CD14-positive monocyte (primary cell): Measurements from ENCODE around the gene SNX30. TPM values are rescaled to one million over a fixed set of nuclear protein-coding genes. Genes with fewer than 3 reads are reported as not detected.

ENCODE experiments used
- DNase-seq, 3 donors: peaks; one replicate each; pipeline ENCODE4 v3.0.0-alpha.2; 2011 to 2022
- H2AFZ ChIP-seq: 2 replicates; pipeline ENCODE4 v1.6.0; 2012; ENCODE audit warnings: mild to moderate bottlenecking, low read depth, low read length, inconsistent platforms; ENCODE audit not compliant: insufficient read depth, poor library complexity, severe bottlenecking
- H3K27ac ChIP-seq, 2 donors: 1 replicate in 1 of 2; 2 replicates in 1 of 2; pipeline ENCODE4 v1.5.1; 2012 to 2013; ENCODE audit warnings: low read length in 2 of 2, control low read depth in 1 of 2, inconsistent platforms in 1 of 2, low read depth in 1 of 2, mild to moderate bottlenecking in 1 of 2
- H3K27me3 ChIP-seq, 2 donors: one replicate each; pipeline versions ENCODE4 v1.6.0 to v1.6.1; 2011 to 2013; ENCODE audit warnings: low read length in 2 of 2; ENCODE audit not compliant: control insufficient read depth in 2 of 2, insufficient read depth in 2 of 2
- H3K36me3 ChIP-seq, 2 donors: replicated peaks in 1 of 2; 1 replicate in 1 of 2; 2 replicates in 1 of 2; pipeline versions ENCODE4 v1.5.1 to v1.6.1; 2012 to 2013; ENCODE audit warnings: low read length in 2 of 2, control low read depth in 1 of 2, inconsistent platforms in 1 of 2, mild to moderate bottlenecking in 1 of 2; ENCODE audit not compliant: insufficient read depth in 2 of 2, control insufficient read depth in 1 of 2
- H3K4me1 ChIP-seq, 2 donors: 1 replicate in 1 of 2; 2 replicates in 1 of 2; pipeline versions ENCODE4 v1.5.1 to v1.6.1; 2012 to 2013; ENCODE audit warnings: low read length in 2 of 2, control low read depth in 1 of 2, inconsistent platforms in 1 of 2, mild to moderate bottlenecking in 1 of 2, moderate library complexity in 1 of 2; ENCODE audit not compliant: insufficient read depth in 2 of 2, control insufficient read depth in 1 of 2
- H3K4me2 ChIP-seq: replicated peaks from 2 replicates; pipeline ENCODE3; 2012; ENCODE audit warnings: low read length, moderate library complexity, mild to moderate bottlenecking; ENCODE audit not compliant: poor library complexity, severe bottlenecking; ENCODE audit errors: extremely low read depth
- H3K4me3 ChIP-seq, 3 experiments: fragments of 200-600 bp in 1 of 3; sonication (generic) in 1 of 3; replicated peaks in 1 of 3; 1 replicate in 2 of 3; 2 replicates in 1 of 3; pipeline ENCODE4 v1.5.1; 2011 to 2013; ENCODE audit warnings: low read length in 3 of 3, mild to moderate bottlenecking in 3 of 3, control low read depth in 2 of 3, low read depth in 2 of 3, inconsistent platforms in 1 of 3, moderate library complexity in 1 of 3
- H3K79me2 ChIP-seq: 2 replicates; pipeline ENCODE4 v1.6.0; 2012; ENCODE audit warnings: mild to moderate bottlenecking, control low read depth, inconsistent platforms, low read length, moderate library complexity; ENCODE audit not compliant: insufficient read depth
- H3K9ac ChIP-seq: 2 replicates; pipeline ENCODE4 v1.6.0; 2017; ENCODE audit warnings: low read length, mild to moderate bottlenecking; ENCODE audit not compliant: insufficient read depth, poor library complexity, severe bottlenecking
- H3K9me3 ChIP-seq, 2 donors: replicated peaks in 1 of 2; 1 replicate in 1 of 2; 2 replicates in 1 of 2; pipeline versions ENCODE4 v1.5.1 to v1.6.1; 2012 to 2013; ENCODE audit warnings: low read length in 2 of 2, control low read depth in 1 of 2; ENCODE audit not compliant: control insufficient read depth in 1 of 2, insufficient read depth in 1 of 2
- H4K20me1 ChIP-seq: 2 replicates; pipeline ENCODE4 v1.6.0; 2012; ENCODE audit warnings: mild to moderate bottlenecking, low read length, control low read depth, moderate library complexity; ENCODE audit not compliant: insufficient read depth
- H3K27ac Mint-ChIP-seq, 7 donors: one replicate each; pipeline ENCODE4 v1.8.0; 2020; ENCODE audit warnings: mild to moderate bottlenecking in 7 of 7, mixed read lengths in 7 of 7, moderate library complexity in 6 of 7, inconsistent platforms in 2 of 7
- H3K27me3 Mint-ChIP-seq, 3 donors: one replicate each; pipeline ENCODE4 v1.8.0; 2021 to 2022; ENCODE audit warnings: low read depth in 3 of 3, mild to moderate bottlenecking in 3 of 3, mixed read lengths in 3 of 3, moderate library complexity in 3 of 3, inconsistent platforms in 1 of 3
- H3K36me3 Mint-ChIP-seq, 2 donors: one replicate each; pipeline ENCODE4 v1.8.0; 2020; ENCODE audit warnings: mixed read lengths in 2 of 2, inconsistent platforms in 1 of 2, mild to moderate bottlenecking in 1 of 2
- H3K4me1 Mint-ChIP-seq: one replicate; pipeline ENCODE4 v1.8.0; 2020; ENCODE audit warnings: mild to moderate bottlenecking, mixed read lengths
- H3K4me3 Mint-ChIP-seq, 2 donors: one replicate each; pipeline ENCODE4 v1.8.0; 2020; ENCODE audit warnings: mild to moderate bottlenecking in 2 of 2, mixed read lengths in 2 of 2, moderate library complexity in 1 of 2
- H3K9me3 Mint-ChIP-seq, 7 donors: one replicate each; pipeline ENCODE4 v1.8.0; 2020 to 2022; ENCODE audit warnings: mixed read lengths in 7 of 7, mild to moderate bottlenecking in 6 of 7, moderate library complexity in 6 of 7, inconsistent platforms in 2 of 7
- CTCF ChIP-seq: fragments of 200-600 bp; IDR thresholded peaks from one replicate; pipeline ENCODE4 v1.8.0; 2022; ENCODE audit warnings: antibody characterized with exemption, mild to moderate bottlenecking
- WGBS: methylation state at CpG from one replicate; pipeline ENCODE4 v1.1.5; 2013; ENCODE audit warnings: missing lambda C conversion rate; ENCODE audit not compliant: insufficient coverage; 5-methylcytosine and 5-hydroxymethylcytosine counted together
- intact Hi-C, 2 donors: fragments of 100-400 bp; cut with micrococcal nuclease; formaldehyde crosslinking; loops; one replicate each; pipeline versions ENCODE4 v1.15.0 to v1.15.1; 2023
- polyA plus RNA-seq, 3 donors: library from polyadenylated mRNA; depleted of rRNA in 1 of 3; unstranded in 2 of 3; stranded (reverse) in 1 of 3; fragments of 300-500 nt in 2 of 3; fragments of >200 nt in 1 of 3; fragmentation: Illumina TruSeq in 2 of 3; gene quantifications; 1 replicate in 2 of 3; 2 replicates in 1 of 3; pipeline ENCODE4 v1.2.3, GENCODE V29; 2012 to 2021

The SNX30 gene
- polyA plus RNA-seq, 3 donors = 10.3 to 31.3 (median 10.4) TPM

- H3K27ac Mint-ChIP-seq = peak overlapping the region in 6 of 7 donors; percentile 5 to 79 (median 70)
- no peak overlapping the region for H3K9ac ChIP-seq
- peak in 2 of 3 donors; percentile 29 to 34 for DNase-seq
- H3K4me3 Mint-ChIP-seq = peak overlapping the region in 1 of 2 donors; percentile 26
- intact Hi-C loops = no loop called here
- peaks cover 49 to 60% of the 10 kb centered on the region in 2 donors for H3K36me3 Mint-ChIP-seq
- H3K4me1 Mint-ChIP-seq = peaks cover 27% of the 10 kb centered on the region
- H3K4me2 ChIP-seq = peak overlapping the region; percentile 28
- peak overlapping the region; percentile 4 to 68 for H3K27ac ChIP-seq
- no peaks in the 10 kb centered on the region for H3K79me2 ChIP-seq
- peaks cover 0 to 3% (median 0%) of the 10 kb centered on the region in 3 donors for H3K27me3 Mint-ChIP-seq
- no peaks in the 10 kb centered on the region for H3K9me3 Mint-ChIP-seq
- peaks cover 25 to 57% of the 10 kb centered on the region in 2 donors for H3K36me3 ChIP-seq
- H2AFZ ChIP-seq = no peak overlapping the region
- no peaks in the 10 kb centered on the region for H3K9me3 ChIP-seq
- peaks cover 14 to 17% of the 10 kb centered on the region in 2 donors for H3K4me1 ChIP-seq
- H3K27me3 ChIP-seq = no peaks in the 10 kb centered on the region
- H4K20me1 ChIP-seq = peaks cover 5% of the 10 kb centered on the region
- TF ChIP-seq CTCF = no peak
- 46% methylated on average over 4 of the region's 5 CpGs for WGBS
- peak overlapping the region in 1 of 3 experiments; percentile 8 for H3K4me3 ChIP-seq
Observed at GRCh38 chr9:112831281-112831851, 80.8 kb downstream of the SNX30 start.

GRCh38 chr9:112831969-112832368, 81.4 kb downstream of the SNX30 start:
- Mint-ChIP-seq H3K27ac (peak overlapping the region in 3 of 7 donors; percentile 30 to 78 (median 77)), H3K36me3 (peaks cover 50 to 60% of the 10 kb centered on the region in 2 donors), H3K4me1 (peaks cover 27% of the 10 kb centered on the region), H3K9me3 (no peaks in the 10 kb centered on the region), H3K4me3 (no peak overlapping the region), H3K27me3 (peaks cover 0 to 2% (median 0%) of the 10 kb centered on the region in 3 donors)
- Histone ChIP-seq H3K9ac (no peak overlapping the region), H3K4me2 (no peak overlapping the region), H3K4me3 (no peak overlapping the region), H3K27me3 (no peaks in the 10 kb centered on the region), H3K4me1 (peaks cover 14 to 17% of the 10 kb centered on the region in 2 donors), H3K27ac (peak overlapping the region in 1 of 2 donors; percentile 68), H4K20me1 (peaks cover 8% of the 10 kb centered on the region), H3K36me3 (peaks cover 28 to 59% of the 10 kb centered on the region in 2 donors), H3K79me2 (no peaks in the 10 kb centered on the region), H3K9me3 (no peaks in the 10 kb centered on the region), H2AFZ (no peak overlapping the region)
- WGBS = no CpG with 5 or more reads among the region's 3 CpGs
- TF ChIP-seq CTCF = no peak
- intact Hi-C loops = no loop called here
- DNase-seq = no peak
